GM21576 (cell line): ENCODE data around the gene TNNC1.

Experiments
- ATAC-seq: cut with Tn5 transposase; IDR thresholded peaks from one replicate; pipeline ENCODE4 v1.9.1; 2021; ENCODE audit warnings: mild to moderate bottlenecking, moderate library complexity; ENCODE audit not compliant: unreplicated experiment

The TNNC1 gene

GRCh38 chr3:52458770-52459545, 5.1 kb upstream of the TNNC1 start:
- no peak for ATAC-seq

- ATAC-seq = no peak
Observed at GRCh38 chr3:52458031-52458760, 4.4 kb upstream of the TNNC1 start.

- no peak for ATAC-seq
Observed at GRCh38 chr3:52456800-52457183, 3.0 kb upstream of the TNNC1 start.

GRCh38 chr3:52456169-52456799, 2.4 kb upstream of the TNNC1 start:
- ATAC-seq = no peak

- ATAC-seq = peak; percentile 73
Observed at GRCh38 chr3:52455283-52456168, 1.7 kb upstream of the TNNC1 start, which contains the start of gene NISCH. NISCH (plus strand) TSS chr3:52455604; CDS start chr3:52455642, 38 bp downstream.

- ATAC-seq = no peak
Observed at GRCh38 chr3:52454938-52455282, 1.1 kb upstream of the TNNC1 start.

GRCh38 chr3:52454250-52454937, 553 bp upstream of the TNNC1 start:
- no peak for ATAC-seq

- no peak for ATAC-seq
Observed at GRCh38 chr3:52452570-52453221, 1.1 kb downstream of the TNNC1 start.

GRCh38 chr3:52452126-52452525, 1.7 kb downstream of the TNNC1 start:
- no peak for ATAC-seq

GRCh38 chr3:52451237-52452083, 2.4 kb downstream of the TNNC1 start:
- no peak for ATAC-seq

GRCh38 chr3:52450489-52451236, 3.2 kb downstream of the TNNC1 start:
- no peak for ATAC-seq

GRCh38 chr3:52447512-52448355, 6.1 kb downstream of the TNNC1 start:
- ATAC-seq = no peak

GRCh38 chr3:52446631-52447511, 7.0 kb downstream of the TNNC1 start:
- ATAC-seq = no peak

GRCh38 chr3:52446042-52446441, 7.8 kb downstream of the TNNC1 start:
- no peak for ATAC-seq

GRCh38 chr3:52444860-52445793, 8.7 kb downstream of the TNNC1 start, which contains the start of gene SEMA3G:
SEMA3G (minus strand) TSS chr3:52445103; CDS start chr3:52445027, 76 bp downstream.
- ATAC-seq = peak; percentile 75
